Measurements from ENCODE around the gene DNAJC18. TPM values are rescaled to one million over a fixed set of nuclear protein-coding genes. Genes with fewer than 3 reads are reported as not detected.

DNAJC18 gene
- total RNA-seq, 1 experiment from 2014 or later, result 16.7 TPM

DNA sequence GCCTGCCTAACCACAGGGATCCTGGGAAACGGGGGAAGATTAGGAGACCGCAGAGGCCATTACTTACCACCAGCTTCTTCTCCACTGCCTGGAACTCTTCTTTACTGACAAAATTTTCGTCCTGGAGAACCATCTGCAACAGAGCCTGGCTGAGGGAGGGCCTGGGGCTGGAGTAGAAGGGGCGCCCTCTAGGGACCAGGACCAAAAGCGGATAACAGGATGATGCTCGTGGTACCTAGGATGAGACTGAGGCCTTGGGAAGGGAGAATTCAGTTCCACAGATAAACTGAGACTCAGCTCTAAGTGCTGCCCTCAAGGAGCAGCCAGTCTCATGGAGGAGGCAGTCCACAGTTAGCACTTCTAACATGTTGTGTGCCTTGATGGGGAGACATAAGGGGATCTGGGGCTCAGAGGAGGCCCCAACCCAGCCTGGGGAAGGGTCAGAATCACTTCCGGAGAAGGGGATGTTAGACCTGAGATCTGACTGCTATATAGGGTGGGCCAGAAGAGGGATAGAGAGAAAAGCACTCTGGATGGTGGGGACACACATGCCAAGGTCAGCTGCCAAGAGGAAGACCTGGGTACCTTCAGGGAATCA lies 36.7 kb downstream of the DNAJC18 start:
- BruUV-seq (replicated peaks), result no TSS peak
- CTCF ChIA-PET, result interaction anchor here (0.7 kb wide), 1 partner anchor 767 kb away, joined by 4 read pairs; no protein-coding TSS in a partner anchor

GRCh38 chr5:139401546-139401945 lies 37.8 kb downstream of the DNAJC18 start:
- intact Hi-C loops (cut with micrococcal nuclease; ENCODE audit: unreplicated experiment), result no loop called here

More for the DNA sequence above, 36.7 kb downstream of the DNAJC18 start:
- POLR2A ChIA-PET (ENCODE audit: low non-redundant PET), result no interaction called here
- Histone ChIP-seq H3K9me3 (ENCODE audit: low read depth, low read length, poor library complexity, severe bottlenecking) (no peaks in the 10 kb centered on the region), H3K4me1 (ENCODE audit: insufficient read depth, low read length, poor library complexity, severe bottlenecking) (peaks cover 8% of the 10 kb centered on the region), H3K4me3 (ENCODE audit: low read depth, low read length, poor library complexity, severe bottlenecking) (peak overlapping the region; percentile 48), H3K36me3 (ENCODE audit: insufficient read depth, low read length, poor library complexity, severe bottlenecking) (no peaks in the 10 kb centered on the region), H3K27ac (ENCODE audit: low read depth, low read length, poor library complexity, severe bottlenecking) (peak overlapping the region; percentile 93), H3K27me3 (replicated peaks; ENCODE audit: insufficient read depth, low read depth, low read length, poor library complexity) (no peaks in the 10 kb centered on the region)
- intact Hi-C loops (cut with micrococcal nuclease; ENCODE audit: unreplicated experiment), result no loop called here
- DNase-seq (ENCODE audit: low spot score), result peak; percentile 62
- no peak for TF ChIP-seq EZH2 (IDR thresholded peaks at IDR 0.05; ENCODE audit: borderline replicate concordance, low read depth, low read length, poor library complexity, severe bottlenecking)
- TF ChIP-seq, protein P1, sequence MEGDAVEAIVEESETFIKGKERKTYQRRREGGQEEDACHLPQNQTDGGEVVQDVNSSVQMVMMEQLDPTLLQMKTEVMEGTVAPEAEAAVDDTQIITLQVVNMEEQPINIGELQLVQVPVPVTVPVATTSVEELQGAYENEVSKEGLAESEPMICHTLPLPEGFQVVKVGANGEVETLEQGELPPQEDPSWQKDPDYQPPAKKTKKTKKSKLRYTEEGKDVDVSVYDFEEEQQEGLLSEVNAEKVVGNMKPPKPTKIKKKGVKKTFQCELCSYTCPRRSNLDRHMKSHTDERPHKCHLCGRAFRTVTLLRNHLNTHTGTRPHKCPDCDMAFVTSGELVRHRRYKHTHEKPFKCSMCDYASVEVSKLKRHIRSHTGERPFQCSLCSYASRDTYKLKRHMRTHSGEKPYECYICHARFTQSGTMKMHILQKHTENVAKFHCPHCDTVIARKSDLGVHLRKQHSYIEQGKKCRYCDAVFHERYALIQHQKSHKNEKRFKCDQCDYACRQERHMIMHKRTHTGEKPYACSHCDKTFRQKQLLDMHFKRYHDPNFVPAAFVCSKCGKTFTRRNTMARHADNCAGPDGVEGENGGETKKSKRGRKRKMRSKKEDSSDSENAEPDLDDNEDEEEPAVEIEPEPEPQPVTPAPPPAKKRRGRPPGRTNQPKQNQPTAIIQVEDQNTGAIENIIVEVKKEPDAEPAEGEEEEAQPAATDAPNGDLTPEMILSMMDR (conservative IDR thresholded peaks at IDR 0.05; ENCODE audit: low read depth, low read length), result peak; percentile 63

GRCh38 chr5:139399501-139400121 lies 39.7 kb downstream of the DNAJC18 start:
- H3K27me3 ChIP-seq (replicated peaks; ENCODE audit: insufficient read depth, low read depth, low read length, poor library complexity), result no peaks in the 10 kb centered on the region
- BruUV-seq (replicated peaks), result no TSS peak
- H3K36me3 ChIP-seq (ENCODE audit: insufficient read depth, low read length, poor library complexity, severe bottlenecking), result no peaks in the 10 kb centered on the region
- H3K9me3 ChIP-seq (ENCODE audit: low read depth, low read length, poor library complexity, severe bottlenecking), result no peaks in the 10 kb centered on the region
- no peak overlapping the region for H3K27ac ChIP-seq (ENCODE audit: low read depth, low read length, poor library complexity, severe bottlenecking)
- intact Hi-C loops (cut with micrococcal nuclease; ENCODE audit: unreplicated experiment), result no loop called here
- H3K4me3 ChIP-seq (ENCODE audit: low read depth, low read length, poor library complexity, severe bottlenecking), result no peak overlapping the region
- ChIA-PET POLR2A (ENCODE audit: low non-redundant PET) (no interaction called here), CTCF (no interaction called here)
- DNase-seq (ENCODE audit: low spot score), result no peak
- H3K4me1 ChIP-seq (ENCODE audit: insufficient read depth, low read length, poor library complexity, severe bottlenecking), result peaks cover 6% of the 10 kb centered on the region
- TF ChIP-seq, protein P1 (conservative IDR thresholded peaks at IDR 0.05; ENCODE audit: low read depth, low read length), result no peak
- no peak for TF ChIP-seq EZH2 (IDR thresholded peaks at IDR 0.05; ENCODE audit: borderline replicate concordance, low read depth, low read length, poor library complexity, severe bottlenecking)

More at GRCh38 chr5:139401546-139401945, 37.8 kb downstream of the DNAJC18 start:
- ChIA-PET CTCF (no interaction called here), POLR2A (ENCODE audit: low non-redundant PET) (no interaction called here)
- Histone ChIP-seq H3K4me1 (ENCODE audit: insufficient read depth, low read length, poor library complexity, severe bottlenecking) (peaks cover 8% of the 10 kb centered on the region), H3K27me3 (replicated peaks; ENCODE audit: insufficient read depth, low read depth, low read length, poor library complexity) (no peaks in the 10 kb centered on the region), H3K27ac (ENCODE audit: low read depth, low read length, poor library complexity, severe bottlenecking) (no peak overlapping the region), H3K9me3 (ENCODE audit: low read depth, low read length, poor library complexity, severe bottlenecking) (no peaks in the 10 kb centered on the region), H3K36me3 (ENCODE audit: insufficient read depth, low read length, poor library complexity, severe bottlenecking) (no peaks in the 10 kb centered on the region), H3K4me3 (ENCODE audit: low read depth, low read length, poor library complexity, severe bottlenecking) (no peak overlapping the region)
- DNase-seq (ENCODE audit: low spot score), result no peak
- BruUV-seq (replicated peaks), result no TSS peak
- TF ChIP-seq EZH2 (IDR thresholded peaks at IDR 0.05; ENCODE audit: borderline replicate concordance, low read depth, low read length, poor library complexity, severe bottlenecking), result no peak
- TF ChIP-seq, protein P1 (conservative IDR thresholded peaks at IDR 0.05; ENCODE audit: low read depth, low read length), result no peak

All from A673 (cell line).